Esophagus muscularis mucosa (tissue), 4 donors: ENCODE results near the gene TIMM29. TPM values are rescaled to one million over a fixed set of nuclear protein-coding genes. Genes with fewer than 3 reads are reported as not detected.

ENCODE experiments used
- DNase-seq: peaks from one replicate; pipeline ENCODE4 v3.0.0-alpha.2; 2017; ENCODE audit errors: extremely low spot score
- H3K27ac ChIP-seq, 4 donors: fragments of 200-600 bp; sonication (generic); replicated peaks in 1 of 4; 1 replicate in 3 of 4; 2 replicates in 1 of 4; pipeline ENCODE4 v1.5.1; 2016 to 2019; ENCODE audit warnings: mild to moderate bottlenecking in 1 of 4
- H3K27me3 ChIP-seq, 4 donors: fragments of 200-600 bp; sonication (generic); one replicate each; pipeline versions ENCODE4 v1.5.1 to v1.6.0; 2016 to 2019
- H3K36me3 ChIP-seq, 4 donors: fragments of 200-600 bp; sonication (generic); one replicate each; pipeline ENCODE4 v1.5.1; 2016 to 2019
- H3K4me1 ChIP-seq, 4 donors: fragments of 200-600 bp; sonication (generic); one replicate each; pipeline ENCODE4 v1.5.1; 2016 to 2019
- H3K4me3 ChIP-seq, 4 donors: fragments of 200-600 bp; sonication (generic); 1 replicate in 2 of 4; 2 replicates in 2 of 4; pipeline ENCODE4 v1.5.1; 2016 to 2019; ENCODE audit warnings: mild to moderate bottlenecking in 4 of 4, moderate library complexity in 1 of 4
- H3K9me3 ChIP-seq, 4 donors: fragments of 200-600 bp; sonication (generic); 1 replicate in 3 of 4; 2 replicates in 1 of 4; pipeline ENCODE4 v1.5.1; 2016 to 2019
- EP300 ChIP-seq: sonication (generic); formaldehyde crosslinking; IDR thresholded peaks from one replicate; pipeline ENCODE4 v1.6.1; 2017; ENCODE audit warnings: antibody characterized with exemption
- POLR2A ChIP-seq: fragments of 450-650 bp; IDR thresholded peaks from one replicate; pipeline ENCODE4 v1.6.1; 2017; ENCODE audit warnings: antibody characterized with exemption, moderate library complexity, mild to moderate bottlenecking, low read depth
- POLR2AphosphoS5 ChIP-seq, 2 donors: sonication (generic); formaldehyde crosslinking; IDR thresholded peaks; one replicate each; pipeline ENCODE4 v1.6.1; 2017; ENCODE audit warnings: antibody characterized with exemption in 2 of 2
- WGBS: methylation state at CpG from one replicate; pipeline ENCODE4 v1.1.5; 2018; 5-methylcytosine and 5-hydroxymethylcytosine counted together
- intact Hi-C: fragments of 100-400 bp; cut with DNase I; formaldehyde crosslinking; loops from one replicate; pipeline ENCODE4 v1.15.1; 2023
- total RNA-seq, 4 donors: library from RNA; depleted of rRNA; stranded (reverse); fragments of >200 nt; gene quantifications; one replicate each; pipeline versions ENCODE4 v1.1.0 to v1.2.1, GENCODE V29; 2016
- TF ChIP-seq, protein P1 (sequence below), 3 experiments: fragments of 200-600 bp in 2 of 3; fragments of 450-650 bp in 1 of 3; sonication (generic) in 2 of 3; IDR thresholded peaks; one replicate each; pipeline ENCODE4 v1.5.1; 2017 to 2019; ENCODE audit warnings: antibody characterized with exemption in 3 of 3, mild to moderate bottlenecking in 2 of 3, moderate library complexity in 1 of 3

TIMM29 gene
- total RNA-seq, 4 donors from 2014 or later = 32.6 to 58.7 (median 45.9) TPM

DNA sequence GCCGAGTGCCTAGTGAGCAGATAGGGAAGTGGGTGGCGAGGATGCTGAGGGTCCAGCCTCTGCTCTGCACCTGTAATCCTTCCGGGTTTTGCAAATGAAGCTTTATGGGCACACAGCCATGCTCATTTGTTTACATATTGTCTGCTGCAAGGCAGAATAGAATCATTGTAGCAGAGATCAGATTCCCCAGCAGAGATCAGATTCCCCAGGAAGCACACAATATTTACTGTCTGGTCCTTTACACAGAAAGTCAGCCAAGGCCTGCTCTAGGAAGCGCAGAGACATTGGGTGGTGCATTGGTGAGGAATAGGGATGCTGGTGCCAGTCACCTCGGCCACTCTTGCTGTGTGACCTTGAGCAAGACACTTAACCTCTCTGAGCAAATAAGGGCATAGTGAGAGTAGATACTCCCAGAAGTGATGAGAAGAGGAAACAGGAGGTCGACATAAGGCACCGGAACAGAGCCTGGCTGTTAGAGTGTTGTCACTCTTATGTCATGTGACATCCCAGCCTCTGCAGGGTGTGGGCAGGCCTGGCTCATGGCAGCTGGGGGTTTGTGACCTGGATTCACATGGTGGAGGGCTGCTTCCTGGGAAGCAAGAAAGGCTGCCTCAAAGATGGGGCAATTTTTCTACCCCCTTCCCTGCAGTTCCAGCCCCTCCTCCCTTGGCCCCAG lies 31.6 kb upstream of the TIMM29 start:
- Histone ChIP-seq H3K27me3 (no peaks in the 10 kb centered on the region), H3K4me1 (peaks cover 41 to 82% (median 61%) of the 10 kb centered on the region in 4 donors), H3K36me3 (no peaks in the 10 kb centered on the region), H3K4me3 (no peak overlapping the region), H3K9me3 (no peaks in the 10 kb centered on the region), H3K27ac (no peak overlapping the region)
- no peak for TF ChIP-seq EP300
- TF ChIP-seq POLR2A = no peak
- no peak for TF ChIP-seq POLR2AphosphoS5 (IDR thresholded peaks at IDR 0.05)
- TF ChIP-seq, protein P1, sequence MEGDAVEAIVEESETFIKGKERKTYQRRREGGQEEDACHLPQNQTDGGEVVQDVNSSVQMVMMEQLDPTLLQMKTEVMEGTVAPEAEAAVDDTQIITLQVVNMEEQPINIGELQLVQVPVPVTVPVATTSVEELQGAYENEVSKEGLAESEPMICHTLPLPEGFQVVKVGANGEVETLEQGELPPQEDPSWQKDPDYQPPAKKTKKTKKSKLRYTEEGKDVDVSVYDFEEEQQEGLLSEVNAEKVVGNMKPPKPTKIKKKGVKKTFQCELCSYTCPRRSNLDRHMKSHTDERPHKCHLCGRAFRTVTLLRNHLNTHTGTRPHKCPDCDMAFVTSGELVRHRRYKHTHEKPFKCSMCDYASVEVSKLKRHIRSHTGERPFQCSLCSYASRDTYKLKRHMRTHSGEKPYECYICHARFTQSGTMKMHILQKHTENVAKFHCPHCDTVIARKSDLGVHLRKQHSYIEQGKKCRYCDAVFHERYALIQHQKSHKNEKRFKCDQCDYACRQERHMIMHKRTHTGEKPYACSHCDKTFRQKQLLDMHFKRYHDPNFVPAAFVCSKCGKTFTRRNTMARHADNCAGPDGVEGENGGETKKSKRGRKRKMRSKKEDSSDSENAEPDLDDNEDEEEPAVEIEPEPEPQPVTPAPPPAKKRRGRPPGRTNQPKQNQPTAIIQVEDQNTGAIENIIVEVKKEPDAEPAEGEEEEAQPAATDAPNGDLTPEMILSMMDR (IDR thresholded peaks at IDR 0.05) = no peak
- DNase-seq = no peak
- intact Hi-C loops = no loop called here
- whole genome bisulfite sequencing = 52% methylated on average over 6 of the region's 7 CpGs

DNA sequence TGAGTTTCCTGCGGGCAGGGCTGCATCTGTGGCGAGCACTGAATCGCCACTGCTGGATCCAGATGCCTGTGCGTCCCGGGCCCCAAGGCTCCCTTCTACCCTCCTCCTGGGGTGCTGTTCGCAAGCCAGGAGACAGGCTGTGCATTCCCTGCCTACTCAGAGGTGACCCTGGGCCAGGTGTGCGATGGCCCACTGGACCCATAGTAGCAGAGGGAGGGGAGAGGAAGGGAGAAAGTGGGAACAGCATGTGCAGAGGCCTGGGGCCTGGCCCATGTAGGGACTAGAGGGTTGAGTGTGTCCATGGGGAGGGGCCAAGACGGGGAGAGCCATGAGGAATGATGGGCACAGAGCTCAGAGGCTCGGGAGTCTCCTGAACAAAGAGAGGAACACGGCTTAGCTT lies 30.0 kb upstream of the TIMM29 start:
- H3K4me1 ChIP-seq = peaks cover 32 to 72% (median 58%) of the 10 kb centered on the region in 4 donors
- no peak overlapping the region for H3K4me3 ChIP-seq
- H3K9me3 ChIP-seq = no peaks in the 10 kb centered on the region
- TF ChIP-seq POLR2AphosphoS5 (IDR thresholded peaks at IDR 0.05) (no peak), POLR2A (no peak), EP300 (no peak)
- TF ChIP-seq, protein P1 (IDR thresholded peaks at IDR 0.05) = no peak
- H3K27ac ChIP-seq = peak overlapping the region in 3 of 4 donors; percentile 49 to 61 (median 56)
- WGBS = 66% methylated on average over 10 of the region's 10 CpGs
- intact Hi-C loops = no loop called here
- no peak for DNase-seq
- H3K27me3 ChIP-seq = no peaks in the 10 kb centered on the region
- no peaks in the 10 kb centered on the region for H3K36me3 ChIP-seq

DNA sequence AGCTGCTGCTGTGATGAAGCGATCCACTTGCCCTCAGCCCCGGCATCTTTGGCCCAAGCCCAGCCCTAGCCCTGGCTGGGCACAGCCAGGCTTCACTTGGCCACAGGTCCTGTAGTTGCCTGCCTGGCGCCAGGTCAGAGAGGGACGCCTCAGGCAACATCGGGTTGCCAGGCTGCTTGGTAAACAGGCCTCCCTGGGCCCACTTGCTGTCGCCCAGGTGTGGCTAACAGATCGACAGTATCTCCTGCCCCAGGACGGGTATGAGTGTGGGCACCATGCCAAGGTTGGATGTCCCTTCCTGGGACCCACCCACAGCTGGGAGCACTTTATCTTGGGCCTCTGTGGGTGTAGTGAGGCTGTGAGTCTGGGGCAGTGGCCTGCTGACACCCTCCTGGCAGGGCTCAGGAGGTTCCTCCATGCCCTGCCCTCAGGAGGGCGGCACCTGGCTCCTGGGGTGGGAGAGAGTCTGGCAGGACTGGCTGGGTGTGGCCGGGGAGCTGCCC lies 29.4 kb upstream of the TIMM29 start:
- no peak for TF ChIP-seq EP300
- no peak for TF ChIP-seq POLR2AphosphoS5 (IDR thresholded peaks at IDR 0.05)
- TF ChIP-seq POLR2A = no peak
- TF ChIP-seq, protein P1 (IDR thresholded peaks at IDR 0.05) = no peak
- H3K27me3 ChIP-seq = no peaks in the 10 kb centered on the region
- H3K4me3 ChIP-seq = no peak overlapping the region
- peaks cover 0 to under 1% (median 0%) of the 10 kb centered on the region in 4 donors for H3K36me3 ChIP-seq
- no peaks in the 10 kb centered on the region for H3K9me3 ChIP-seq
- peaks cover 27 to 66% (median 54%) of the 10 kb centered on the region in 4 donors for H3K4me1 ChIP-seq
- intact Hi-C loops = no loop called here
- 69% methylated on average over 6 of the region's 10 CpGs for WGBS
- no peak for DNase-seq
- H3K27ac ChIP-seq = peak overlapping the region; percentile 49 to 61 (median 58)

DNA sequence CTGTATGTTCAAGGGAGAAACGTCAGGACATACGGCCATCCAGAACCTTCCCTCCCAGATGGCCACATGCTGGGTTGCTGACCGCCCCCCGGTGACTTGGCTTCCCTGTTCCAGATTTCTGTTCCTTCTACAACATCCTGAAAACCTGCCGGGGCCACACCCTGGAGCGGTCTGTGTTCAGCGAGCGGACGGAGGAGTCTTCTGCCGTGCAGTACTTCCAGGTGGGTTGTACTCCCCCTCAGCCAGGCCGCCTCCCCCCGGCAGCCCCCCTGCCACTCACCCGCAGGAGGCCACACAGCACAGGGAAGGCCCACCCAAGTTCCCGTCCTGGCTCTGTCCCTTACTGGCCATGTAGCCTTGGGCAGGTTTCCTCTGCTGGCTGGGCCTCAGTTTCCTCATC lies 20.7 kb upstream of the TIMM29 start:
- intact Hi-C loops = no loop called here
- Histone ChIP-seq H3K4me1 (no peaks in the 10 kb centered on the region), H3K36me3 (peaks cover 28 to 79% (median 54%) of the 10 kb centered on the region in 4 donors), H3K9me3 (no peaks in the 10 kb centered on the region), H3K4me3 (no peak overlapping the region), H3K27me3 (no peaks in the 10 kb centered on the region), H3K27ac (no peak overlapping the region)
- no peak for DNase-seq
- 83% methylated on average over 9 of the region's 14 CpGs for WGBS
- no peak for TF ChIP-seq EP300
- TF ChIP-seq POLR2A = no peak
- TF ChIP-seq, protein P1 (IDR thresholded peaks at IDR 0.05) = no peak
- no peak for TF ChIP-seq POLR2AphosphoS5 (IDR thresholded peaks at IDR 0.05)
